WERI-Rb-1 (cell line): ENCODE data around the gene CD36.

Experiments used
- DNase-seq: peaks from one replicate; pipeline ENCODE4 v3.0.0-alpha.2; 2020
- H3K27ac ChIP-seq: fragments of 250-450 bp; sonication (Bioruptor Pico); 2 replicates; pipeline ENCODE4 v1.5.1; 2020; ENCODE audit warnings: mild to moderate bottlenecking, moderate library complexity
- H3K27me3 ChIP-seq: fragments of 250-450 bp; sonication (Bioruptor Pico); 2 replicates; pipeline ENCODE4 v1.5.1; 2021; ENCODE audit warnings: mild to moderate bottlenecking, low read depth, moderate library complexity; ENCODE audit not compliant: insufficient read depth, severe bottlenecking
- H3K36me3 ChIP-seq: fragments of 250-450 bp; sonication (Bioruptor Pico); 2 replicates; pipeline ENCODE4 v1.5.1; 2020; ENCODE audit warnings: mild to moderate bottlenecking, moderate library complexity
- H3K4me3 ChIP-seq: 2 replicates; pipeline ENCODE4 v1.5.1; 2011; ENCODE audit warnings: low read depth, mild to moderate bottlenecking, control low read depth, low read length
- H3K9me3 ChIP-seq: fragments of 250-450 bp; sonication (Bioruptor Pico); 2 replicates; pipeline ENCODE4 v1.5.1; 2021; ENCODE audit warnings: mild to moderate bottlenecking, moderate library complexity; ENCODE audit not compliant: severe bottlenecking
- TF ChIP-seq, protein P1 (sequence below): IDR thresholded peaks from 2 replicates; pipeline ENCODE4 v1.5.1; 2011; ENCODE audit warnings: low read depth, mild to moderate bottlenecking, control low read depth, inconsistent platforms, low read length

Gene CD36

DNA sequence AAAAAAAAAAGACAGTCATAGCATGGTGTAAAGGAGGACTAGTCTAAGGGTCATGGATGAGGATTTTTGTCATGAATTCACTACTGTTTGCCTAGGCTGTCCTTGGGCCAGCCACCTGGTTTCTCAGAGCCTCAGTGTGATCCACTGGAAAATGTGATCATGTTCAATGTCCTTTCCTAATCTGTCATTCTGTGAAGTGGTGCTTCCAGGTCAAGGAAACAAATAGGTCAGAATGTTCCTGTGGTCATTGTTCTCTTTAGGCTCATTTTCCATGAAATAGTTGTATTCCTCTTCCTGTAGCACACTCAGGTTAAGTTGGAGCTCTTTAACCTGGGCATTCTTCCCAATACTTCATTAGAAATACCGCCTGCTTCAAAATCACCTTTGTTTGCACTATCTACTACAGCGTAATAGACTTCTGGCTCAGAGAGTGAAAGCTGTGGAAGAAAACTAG lies 16.5 kb downstream of the CD36 start:
- H3K36me3 ChIP-seq, result no peaks in the 10 kb centered on the region
- no peaks in the 10 kb centered on the region for H3K27me3 ChIP-seq
- H3K27ac ChIP-seq, result no peak overlapping the region
- no peak for DNase-seq
- no peaks in the 10 kb centered on the region for H3K9me3 ChIP-seq
- no peak overlapping the region for H3K4me3 ChIP-seq
- TF ChIP-seq, protein P1, sequence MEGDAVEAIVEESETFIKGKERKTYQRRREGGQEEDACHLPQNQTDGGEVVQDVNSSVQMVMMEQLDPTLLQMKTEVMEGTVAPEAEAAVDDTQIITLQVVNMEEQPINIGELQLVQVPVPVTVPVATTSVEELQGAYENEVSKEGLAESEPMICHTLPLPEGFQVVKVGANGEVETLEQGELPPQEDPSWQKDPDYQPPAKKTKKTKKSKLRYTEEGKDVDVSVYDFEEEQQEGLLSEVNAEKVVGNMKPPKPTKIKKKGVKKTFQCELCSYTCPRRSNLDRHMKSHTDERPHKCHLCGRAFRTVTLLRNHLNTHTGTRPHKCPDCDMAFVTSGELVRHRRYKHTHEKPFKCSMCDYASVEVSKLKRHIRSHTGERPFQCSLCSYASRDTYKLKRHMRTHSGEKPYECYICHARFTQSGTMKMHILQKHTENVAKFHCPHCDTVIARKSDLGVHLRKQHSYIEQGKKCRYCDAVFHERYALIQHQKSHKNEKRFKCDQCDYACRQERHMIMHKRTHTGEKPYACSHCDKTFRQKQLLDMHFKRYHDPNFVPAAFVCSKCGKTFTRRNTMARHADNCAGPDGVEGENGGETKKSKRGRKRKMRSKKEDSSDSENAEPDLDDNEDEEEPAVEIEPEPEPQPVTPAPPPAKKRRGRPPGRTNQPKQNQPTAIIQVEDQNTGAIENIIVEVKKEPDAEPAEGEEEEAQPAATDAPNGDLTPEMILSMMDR, result no peak

DNA sequence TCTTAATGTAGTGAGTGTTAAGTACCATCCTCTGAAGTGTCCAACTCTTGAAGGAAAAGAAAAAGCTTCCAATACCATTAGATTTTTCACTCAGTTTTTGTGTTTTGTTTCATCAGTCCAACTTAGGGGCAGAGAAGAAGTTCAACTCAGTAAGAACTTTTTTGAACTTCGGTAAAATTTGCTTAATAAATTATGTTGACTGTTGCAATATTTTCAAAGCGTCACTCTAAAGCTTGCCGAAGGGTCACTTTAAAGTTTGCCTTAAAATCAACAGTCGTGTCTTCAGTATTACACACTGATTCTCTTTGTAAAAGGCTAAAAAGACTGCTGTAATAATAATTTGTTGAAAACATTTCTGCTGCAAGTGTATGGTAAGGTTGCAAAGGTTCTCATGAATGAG lies 17.6 kb downstream of the CD36 start:
- Histone ChIP-seq H3K27me3 (no peaks in the 10 kb centered on the region), H3K27ac (no peak overlapping the region), H3K36me3 (no peaks in the 10 kb centered on the region), H3K4me3 (no peak overlapping the region), H3K9me3 (no peaks in the 10 kb centered on the region)
- DNase-seq, result no peak
- TF ChIP-seq, protein P1, result no peak

DNA sequence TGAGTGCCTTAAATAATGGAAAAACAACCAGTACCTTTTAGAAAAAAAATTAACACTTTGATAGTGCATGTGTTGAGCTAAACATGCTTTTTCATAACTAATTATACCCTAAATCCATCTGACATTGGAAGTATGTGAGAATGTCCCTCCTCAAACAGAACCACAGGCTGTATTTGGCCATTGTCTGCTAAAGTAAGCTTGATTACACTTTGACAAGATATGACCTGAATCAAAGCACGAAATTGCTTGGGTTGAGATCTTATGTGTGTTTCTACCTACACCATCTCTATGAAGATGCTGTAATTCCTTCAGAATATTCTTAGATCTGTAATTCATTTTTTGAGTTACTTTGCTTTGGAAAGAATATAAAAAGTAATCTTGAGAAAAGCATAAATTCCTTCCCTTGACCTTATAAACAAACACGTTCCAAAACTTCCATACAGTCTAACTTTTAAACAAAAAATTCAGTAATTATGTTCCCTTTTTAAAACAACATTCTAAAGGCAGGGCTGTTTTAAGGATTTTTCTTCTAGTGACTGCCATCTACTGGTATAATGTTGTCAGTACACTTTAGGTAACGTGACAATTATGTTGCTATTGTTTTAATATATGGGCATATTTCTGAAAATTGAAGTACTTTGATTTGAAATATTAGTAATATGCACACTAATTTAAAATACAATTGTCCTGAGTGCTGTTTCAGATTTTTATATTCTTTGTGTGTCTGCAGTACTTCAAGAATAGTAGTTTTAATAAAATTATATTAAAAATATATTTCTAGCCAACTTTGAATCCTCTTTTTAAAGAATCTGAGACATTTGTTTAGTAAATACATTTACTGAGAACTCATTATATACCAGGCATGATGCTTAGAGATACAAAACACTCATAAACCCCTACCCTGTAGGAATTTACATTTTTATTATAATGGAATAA lies 20.9 kb downstream of the CD36 start:
- Histone ChIP-seq H3K36me3 (no peaks in the 10 kb centered on the region), H3K27ac (no peak overlapping the region), H3K4me3 (no peak overlapping the region), H3K9me3 (no peaks in the 10 kb centered on the region), H3K27me3 (no peaks in the 10 kb centered on the region)
- TF ChIP-seq, protein P1, result no peak
- DNase-seq, result no peak

DNA sequence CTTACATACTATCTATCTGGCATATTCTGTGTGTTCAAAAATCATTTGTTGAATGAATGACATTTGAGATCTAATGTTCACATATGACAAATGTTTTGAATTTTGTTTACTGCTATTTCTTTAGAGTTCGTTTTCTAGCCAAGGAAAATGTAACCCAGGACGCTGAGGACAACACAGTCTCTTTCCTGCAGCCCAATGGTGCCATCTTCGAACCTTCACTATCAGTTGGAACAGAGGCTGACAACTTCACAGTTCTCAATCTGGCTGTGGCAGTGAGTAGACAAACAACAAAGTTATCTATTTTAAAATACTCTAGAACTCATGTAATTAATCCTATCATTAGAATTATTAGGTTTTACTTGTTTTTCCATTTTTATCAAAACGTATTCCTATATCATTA lies 22.5 kb downstream of the CD36 start:
- Histone ChIP-seq H3K27me3 (no peaks in the 10 kb centered on the region), H3K4me3 (no peak overlapping the region), H3K27ac (no peak overlapping the region), H3K9me3 (no peaks in the 10 kb centered on the region), H3K36me3 (no peaks in the 10 kb centered on the region)
- DNase-seq, result no peak
- TF ChIP-seq, protein P1, result no peak

DNA sequence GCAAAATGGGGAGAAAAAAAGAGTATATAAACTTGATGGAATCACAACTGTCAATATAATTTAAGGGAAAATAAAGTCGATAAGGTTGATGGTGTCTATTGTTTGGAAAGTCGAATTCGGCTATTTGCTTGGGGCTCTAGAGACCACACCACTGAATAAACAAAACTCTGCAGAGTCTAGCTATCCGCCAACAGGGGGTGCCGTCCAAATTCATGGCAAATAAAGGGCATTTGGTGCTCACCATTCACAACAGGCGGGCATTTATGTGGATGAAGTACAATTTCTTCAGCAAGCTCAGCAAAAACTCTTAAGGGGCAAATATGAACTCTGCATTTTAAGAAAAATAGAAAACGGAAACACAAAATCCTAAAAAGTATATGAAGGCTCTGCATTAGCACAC lies 23.3 kb downstream of the CD36 start:
- Histone ChIP-seq H3K4me3 (no peak overlapping the region), H3K27ac (no peak overlapping the region), H3K9me3 (no peaks in the 10 kb centered on the region), H3K27me3 (no peaks in the 10 kb centered on the region), H3K36me3 (no peaks in the 10 kb centered on the region)
- no peak for DNase-seq
- TF ChIP-seq, protein P1, result no peak
